Measurements from ENCODE around the gene SNAP23.

Gene SNAP23

GRCh38 chr15:42578984-42579537 lies 83.6 kb downstream of the SNAP23 start:
- no peak for TF ChIP-seq CTCF (IDR thresholded peaks at IDR 0.05; ENCODE audit: control insufficient read depth, extremely low read depth, insufficient read depth)
- H3K4me3 ChIP-seq (ENCODE audit: low read depth, low read length), result no peak overlapping the region
- no peak for DNase-seq (ENCODE audit: low read depth)

- peak overlapping the region; percentile 39 for H3K4me3 ChIP-seq (ENCODE audit: low read depth, low read length)
- no peak for TF ChIP-seq CTCF (IDR thresholded peaks at IDR 0.05; ENCODE audit: control insufficient read depth, extremely low read depth, insufficient read depth)
- peak; percentile 34 for DNase-seq (ENCODE audit: low read depth)
Observed at GRCh38 chr15:42581272-42581730, 85.9 kb downstream of the SNAP23 start.
